ENCODE measurements around the gene CARD18.

DNA sequence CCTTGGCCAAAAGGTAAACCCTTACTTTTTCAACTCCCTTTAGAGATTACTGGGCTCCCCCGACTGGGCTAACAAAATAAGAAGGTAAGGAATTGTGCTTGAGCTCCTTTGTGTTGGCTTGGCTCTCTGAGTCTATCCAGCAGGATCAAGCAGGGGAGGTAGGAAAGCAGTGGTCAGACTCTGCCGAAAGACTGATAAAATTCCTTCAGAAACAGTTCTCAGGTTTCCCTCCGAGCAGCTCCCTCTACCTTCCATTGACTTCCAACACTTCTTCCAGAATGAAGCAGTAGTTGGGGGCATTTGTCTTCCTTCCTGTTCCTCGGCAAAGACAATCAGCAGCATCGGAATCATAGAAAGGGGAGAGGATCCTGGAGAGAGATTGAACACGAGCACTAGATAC is 16.1 kb upstream of the CARD18 start:
- TF ChIP-seq, protein P1, sequence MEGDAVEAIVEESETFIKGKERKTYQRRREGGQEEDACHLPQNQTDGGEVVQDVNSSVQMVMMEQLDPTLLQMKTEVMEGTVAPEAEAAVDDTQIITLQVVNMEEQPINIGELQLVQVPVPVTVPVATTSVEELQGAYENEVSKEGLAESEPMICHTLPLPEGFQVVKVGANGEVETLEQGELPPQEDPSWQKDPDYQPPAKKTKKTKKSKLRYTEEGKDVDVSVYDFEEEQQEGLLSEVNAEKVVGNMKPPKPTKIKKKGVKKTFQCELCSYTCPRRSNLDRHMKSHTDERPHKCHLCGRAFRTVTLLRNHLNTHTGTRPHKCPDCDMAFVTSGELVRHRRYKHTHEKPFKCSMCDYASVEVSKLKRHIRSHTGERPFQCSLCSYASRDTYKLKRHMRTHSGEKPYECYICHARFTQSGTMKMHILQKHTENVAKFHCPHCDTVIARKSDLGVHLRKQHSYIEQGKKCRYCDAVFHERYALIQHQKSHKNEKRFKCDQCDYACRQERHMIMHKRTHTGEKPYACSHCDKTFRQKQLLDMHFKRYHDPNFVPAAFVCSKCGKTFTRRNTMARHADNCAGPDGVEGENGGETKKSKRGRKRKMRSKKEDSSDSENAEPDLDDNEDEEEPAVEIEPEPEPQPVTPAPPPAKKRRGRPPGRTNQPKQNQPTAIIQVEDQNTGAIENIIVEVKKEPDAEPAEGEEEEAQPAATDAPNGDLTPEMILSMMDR (conservative IDR thresholded peaks at IDR 0.05): no peak
- no peak for TF ChIP-seq EZH2 (IDR thresholded peaks at IDR 0.05; ENCODE audit: low read depth)
